Measurements from ENCODE around the gene PPIAL4G.
"Not testable (repeated sequence)": the region's sequence is repeated elsewhere in the genome, so short reads cannot be mapped to it uniquely, and the experiment has no call there.

Gene PPIAL4G

DNA sequence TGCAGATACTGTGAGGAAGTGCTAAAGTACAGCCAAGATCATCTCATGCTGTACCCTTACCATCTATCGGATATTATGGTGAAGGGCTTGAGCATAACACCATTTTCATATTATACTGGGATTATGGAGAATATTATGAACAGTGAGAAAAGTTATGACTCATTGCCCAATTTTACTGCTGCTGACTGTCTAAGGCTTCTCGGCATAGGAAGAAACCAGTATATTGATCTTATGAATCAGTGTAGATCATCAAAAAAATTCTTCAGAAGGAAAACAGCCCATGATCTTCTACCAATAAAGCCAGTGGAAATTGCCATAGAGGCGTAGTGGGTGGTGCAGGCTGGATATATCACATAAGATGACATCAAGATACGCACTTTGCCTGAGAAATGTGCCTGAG, 47.7 kb downstream of the PPIAL4G start:
- no peak overlapping the region for H3K27ac ChIP-seq
- TF ChIP-seq, protein P1, sequence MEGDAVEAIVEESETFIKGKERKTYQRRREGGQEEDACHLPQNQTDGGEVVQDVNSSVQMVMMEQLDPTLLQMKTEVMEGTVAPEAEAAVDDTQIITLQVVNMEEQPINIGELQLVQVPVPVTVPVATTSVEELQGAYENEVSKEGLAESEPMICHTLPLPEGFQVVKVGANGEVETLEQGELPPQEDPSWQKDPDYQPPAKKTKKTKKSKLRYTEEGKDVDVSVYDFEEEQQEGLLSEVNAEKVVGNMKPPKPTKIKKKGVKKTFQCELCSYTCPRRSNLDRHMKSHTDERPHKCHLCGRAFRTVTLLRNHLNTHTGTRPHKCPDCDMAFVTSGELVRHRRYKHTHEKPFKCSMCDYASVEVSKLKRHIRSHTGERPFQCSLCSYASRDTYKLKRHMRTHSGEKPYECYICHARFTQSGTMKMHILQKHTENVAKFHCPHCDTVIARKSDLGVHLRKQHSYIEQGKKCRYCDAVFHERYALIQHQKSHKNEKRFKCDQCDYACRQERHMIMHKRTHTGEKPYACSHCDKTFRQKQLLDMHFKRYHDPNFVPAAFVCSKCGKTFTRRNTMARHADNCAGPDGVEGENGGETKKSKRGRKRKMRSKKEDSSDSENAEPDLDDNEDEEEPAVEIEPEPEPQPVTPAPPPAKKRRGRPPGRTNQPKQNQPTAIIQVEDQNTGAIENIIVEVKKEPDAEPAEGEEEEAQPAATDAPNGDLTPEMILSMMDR (conservative IDR thresholded peaks at IDR 0.05) = no peak

- no peak overlapping the region for H3K27ac ChIP-seq
- TF ChIP-seq, protein P1 (conservative IDR thresholded peaks at IDR 0.05) = no peak
These were observed 48.3 kb downstream of the PPIAL4G start for GRCh38 chr1:148434832-148435231.

DNA sequence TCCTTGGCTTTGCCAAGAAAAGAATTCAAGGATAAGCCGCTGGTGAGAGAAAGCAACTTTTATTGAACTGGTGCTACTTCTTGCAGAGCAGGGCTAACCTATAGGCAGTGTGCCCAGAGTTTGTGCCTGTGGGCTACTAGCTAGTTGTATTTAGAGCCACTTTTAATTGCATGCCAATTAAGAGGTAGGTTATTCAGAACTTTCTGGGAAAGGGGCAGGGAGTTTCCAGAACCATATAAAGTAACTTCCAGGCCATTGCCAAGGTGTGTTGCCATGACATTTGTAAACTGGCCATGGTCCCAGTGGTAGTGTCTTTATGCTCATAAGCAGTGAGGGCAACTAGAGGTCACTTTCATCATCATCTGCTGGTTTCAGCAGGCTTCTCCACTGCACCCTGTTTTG, 50.2 kb downstream of the PPIAL4G start:
- not testable (repeated sequence) for H3K27ac ChIP-seq

Data from VCaP (cell line).